GM12864 (cell line): ENCODE data around the gene GNAI2.
"Not testable (repeated sequence)": the region's sequence is repeated elsewhere in the genome, so short reads cannot be mapped to it uniquely, and the experiment has no call there.

Source experiments
- DNase-seq: peaks from one replicate; pipeline ENCODE4 v3.0.0-alpha.2; 2011; ENCODE audit warnings: low read depth
- H3K4me3 ChIP-seq: 2 replicates; pipeline ENCODE4 v1.5.1; 2011; ENCODE audit warnings: mild to moderate bottlenecking, low read depth, low read length, control low read depth
- CTCF ChIP-seq: IDR thresholded peaks from 2 replicates; pipeline ENCODE4 v1.5.1; 2011; ENCODE audit warnings: low read depth, mild to moderate bottlenecking, moderate library complexity, low read length, control low read depth, inconsistent platforms; ENCODE audit errors: missing control alignments

Gene GNAI2

DNA sequence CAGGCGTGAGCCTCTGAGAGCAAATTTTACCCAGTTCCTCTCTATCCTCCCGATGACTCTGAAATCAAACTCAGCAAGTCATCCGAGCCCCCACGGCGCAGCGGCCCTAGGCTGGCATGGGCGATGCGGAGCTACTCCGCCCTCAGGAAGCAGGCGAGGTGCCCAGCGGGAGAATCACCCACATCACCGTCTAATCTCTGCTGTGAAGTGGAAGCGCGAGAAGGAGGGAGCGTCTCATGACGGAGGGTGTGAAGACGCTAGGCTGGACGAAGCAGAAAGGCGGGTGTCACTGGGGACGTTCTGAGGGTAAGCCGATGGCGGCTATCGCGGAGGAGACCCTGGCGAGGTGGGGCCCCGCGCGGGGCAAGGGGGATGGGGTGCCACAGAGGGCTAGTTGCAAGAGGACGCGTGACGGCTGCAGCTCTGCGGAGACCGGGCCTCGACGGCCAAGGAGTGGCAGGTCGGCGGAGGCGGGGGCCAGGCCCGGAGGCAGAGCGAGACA is 9.1 kb upstream of the GNAI2 start:
- TF ChIP-seq CTCF, result no peak

DNA sequence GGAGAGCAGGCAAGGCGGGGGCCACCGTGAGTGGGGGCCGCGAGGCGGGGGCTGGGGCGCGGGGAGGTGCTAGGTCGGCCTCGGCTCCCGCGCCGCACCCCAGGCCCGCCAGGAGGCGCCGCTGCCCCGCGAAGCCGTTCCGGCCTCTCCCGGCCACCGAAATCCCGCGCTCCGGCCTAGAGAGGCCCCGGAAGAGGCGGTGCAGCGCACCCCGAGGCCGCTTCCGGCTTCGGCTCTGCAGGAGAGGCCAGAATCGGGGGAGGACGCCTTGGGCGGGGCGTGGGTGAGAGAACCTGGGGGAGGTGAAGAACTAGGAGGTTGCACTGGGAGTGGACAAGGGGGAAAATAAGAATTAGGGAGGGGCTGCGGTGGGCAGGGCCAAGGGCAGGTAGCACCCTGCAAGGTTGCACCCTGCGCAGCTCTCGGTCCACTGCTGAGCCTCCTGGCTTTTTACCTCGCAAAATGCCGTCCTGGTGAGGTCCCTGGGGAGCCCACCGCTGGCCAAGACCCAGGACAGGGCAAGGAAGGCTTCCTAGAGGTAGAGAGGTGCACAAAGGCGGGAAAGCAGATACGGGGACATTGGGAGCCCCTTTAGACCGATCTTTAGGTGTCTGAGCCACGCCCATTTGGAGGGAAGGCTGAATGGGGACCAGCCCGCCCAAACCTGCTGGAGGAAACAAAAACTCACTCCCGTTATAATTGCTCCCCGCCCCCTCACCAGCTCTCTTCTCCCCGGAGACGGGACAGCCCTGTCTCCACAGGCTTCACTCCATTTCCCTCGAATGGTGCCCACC is 8.4 kb upstream of the GNAI2 start:
- peak overlapping the region; percentile 71 for H3K4me3 ChIP-seq
- peak; percentile 76 for TF ChIP-seq CTCF
- DNase-seq, result peak; percentile 82

More for the DNA sequence above, 9.1 kb upstream of the GNAI2 start:
- H3K4me3 ChIP-seq, result peak overlapping the region; percentile 68
- DNase-seq, result no peak

GRCh38 chr3:50228184-50228763 is 7.7 kb upstream of the GNAI2 start:
- DNase-seq, result not testable (repeated sequence)
- peak overlapping the region; percentile 71 for H3K4me3 ChIP-seq

DNA sequence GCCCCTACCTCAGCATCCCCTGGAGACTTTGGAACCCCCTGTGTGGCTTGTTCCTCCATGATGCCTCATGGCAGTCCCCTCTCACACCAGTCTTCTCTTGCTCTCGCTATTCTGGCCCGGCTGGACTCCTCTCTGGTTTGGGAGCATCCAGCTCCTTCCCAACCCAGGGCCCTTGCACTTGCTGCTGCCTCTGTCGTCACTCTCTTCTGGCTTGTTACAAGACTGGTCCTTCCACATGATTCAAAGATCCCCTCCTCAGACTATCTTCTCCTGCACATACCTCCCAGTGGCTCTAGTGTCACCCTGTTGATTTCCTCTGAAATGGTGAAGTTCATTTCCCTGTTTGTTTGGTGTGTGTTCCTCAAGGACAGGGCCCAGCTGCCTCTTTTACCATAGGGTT is 6.5 kb upstream of the GNAI2 start:
- no peak for TF ChIP-seq CTCF
- DNase-seq, result no peak
- no peak overlapping the region for H3K4me3 ChIP-seq

GRCh38 chr3:50230104-50230793 is 5.8 kb upstream of the GNAI2 start:
- TF ChIP-seq CTCF, result no peak
- DNase-seq, result no peak
- no peak overlapping the region for H3K4me3 ChIP-seq

GRCh38 chr3:50230794-50231125 is 5.2 kb upstream of the GNAI2 start:
- TF ChIP-seq CTCF, result no peak
- no peak for DNase-seq
- no peak overlapping the region for H3K4me3 ChIP-seq

- TF ChIP-seq CTCF, result no peak
Observed at GRCh38 chr3:50231581-50231980, 4.4 kb upstream of the GNAI2 start.

More at GRCh38 chr3:50231581-50231980, 4.4 kb upstream of the GNAI2 start:
- no peak overlapping the region for H3K4me3 ChIP-seq
- DNase-seq, result no peak
